ENCODE results near the gene OSBP2. TPM values are rescaled to one million over a fixed set of nuclear protein-coding genes. Genes with fewer than 3 reads are reported as not detected.
"Not testable (repeated sequence)": the region's sequence is repeated elsewhere in the genome, so short reads cannot be mapped to it uniquely, and the experiment has no call there.

The OSBP2 gene
- polyA plus RNA-seq, 1 donor (not counting 4 experiments of a cell fraction or from before 2014, with no cell fraction given) = 3.0 TPM

DNA sequence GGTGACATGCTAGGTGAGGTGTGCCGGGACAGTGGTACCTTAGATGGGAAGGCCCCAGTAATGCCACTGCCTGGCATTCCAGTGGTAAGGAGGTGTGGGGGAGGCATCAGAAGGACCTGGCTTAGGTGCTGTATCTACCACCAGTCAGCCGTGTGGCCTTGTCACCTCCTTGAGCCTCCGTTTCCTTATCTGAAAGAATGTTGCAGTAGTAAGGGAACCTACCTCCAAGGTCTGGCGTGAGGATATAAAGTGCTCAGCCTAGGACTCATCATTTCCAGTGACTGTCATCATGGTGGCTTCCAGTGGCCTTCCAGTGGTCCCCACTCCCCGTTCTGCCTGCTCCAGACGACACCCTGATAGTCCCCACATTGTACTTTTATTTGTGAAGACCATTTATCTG lies 20.2 kb upstream of the OSBP2 start:
- dilution Hi-C loops (cut with MboI; ENCODE audit: extremely low pct_ligation_motif_present, low sequenced_read_pairs) = no loop called here
- Histone ChIP-seq H2AFZ (ENCODE audit: control insufficient read depth, low read length) (no peak overlapping the region), H3K9me1 (ENCODE audit: control insufficient read depth, extremely low read depth, insufficient read depth, low read length) (no peaks in the 10 kb centered on the region), H4K20me1 (ENCODE audit: control insufficient read depth, extremely low read depth, insufficient read depth, low read length) (no peaks in the 10 kb centered on the region), H3K4me2 (ENCODE audit: control insufficient read depth, extremely low read depth, insufficient read depth, low read depth, low read length) (no peak overlapping the region), H3K9ac (ENCODE audit: control insufficient read depth, extremely low read depth, insufficient read depth, low read length) (no peak overlapping the region), H3K27me3 (ENCODE audit: control insufficient read depth, extremely low read depth, insufficient read depth, low read length) (peaks cover 17% of the 10 kb centered on the region), H3K4me1 (ENCODE audit: control insufficient read depth, extremely low read depth, insufficient read depth, low read length) (no peaks in the 10 kb centered on the region), H3K27ac (ENCODE audit: control insufficient read depth, insufficient read depth, low read length) (no peak overlapping the region), H3K36me3 (ENCODE audit: control insufficient read depth in 2 of 2, extremely low read depth in 1 of 2, insufficient read depth in 2 of 2, low read length in 2 of 2) (no peaks in the 10 kb centered on the region), H3K4me3 (ENCODE audit: control insufficient read depth in 2 of 3, extremely low read depth in 1 of 3, insufficient read depth in 2 of 3, low read depth in 1 of 3, low read length in 3 of 3) (no peak overlapping the region), H3K9me3 (ENCODE audit: control insufficient read depth, low read depth, low read length) (no peaks in the 10 kb centered on the region), H3K79me2 (ENCODE audit: control insufficient read depth, insufficient read depth, low read length) (no peaks in the 10 kb centered on the region)
- no peak for TF ChIP-seq EZH2 (IDR thresholded peaks at IDR 0.05; ENCODE audit: low read length)
- TF ChIP-seq, protein P1, sequence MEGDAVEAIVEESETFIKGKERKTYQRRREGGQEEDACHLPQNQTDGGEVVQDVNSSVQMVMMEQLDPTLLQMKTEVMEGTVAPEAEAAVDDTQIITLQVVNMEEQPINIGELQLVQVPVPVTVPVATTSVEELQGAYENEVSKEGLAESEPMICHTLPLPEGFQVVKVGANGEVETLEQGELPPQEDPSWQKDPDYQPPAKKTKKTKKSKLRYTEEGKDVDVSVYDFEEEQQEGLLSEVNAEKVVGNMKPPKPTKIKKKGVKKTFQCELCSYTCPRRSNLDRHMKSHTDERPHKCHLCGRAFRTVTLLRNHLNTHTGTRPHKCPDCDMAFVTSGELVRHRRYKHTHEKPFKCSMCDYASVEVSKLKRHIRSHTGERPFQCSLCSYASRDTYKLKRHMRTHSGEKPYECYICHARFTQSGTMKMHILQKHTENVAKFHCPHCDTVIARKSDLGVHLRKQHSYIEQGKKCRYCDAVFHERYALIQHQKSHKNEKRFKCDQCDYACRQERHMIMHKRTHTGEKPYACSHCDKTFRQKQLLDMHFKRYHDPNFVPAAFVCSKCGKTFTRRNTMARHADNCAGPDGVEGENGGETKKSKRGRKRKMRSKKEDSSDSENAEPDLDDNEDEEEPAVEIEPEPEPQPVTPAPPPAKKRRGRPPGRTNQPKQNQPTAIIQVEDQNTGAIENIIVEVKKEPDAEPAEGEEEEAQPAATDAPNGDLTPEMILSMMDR (optimal IDR thresholded peaks at IDR 0.05 in 1 of 3, IDR thresholded peaks at IDR 0.05 in 1 of 3, conservative IDR thresholded peaks at IDR 0.05 in 1 of 3; ENCODE audit: extremely low read depth in 1 of 3, insufficient read depth in 2 of 3, low read length in 3 of 3) = no peak
- FAIRE-seq = no peak
- no peak for DNase-seq (ENCODE audit: low read depth, low spot score)

DNA sequence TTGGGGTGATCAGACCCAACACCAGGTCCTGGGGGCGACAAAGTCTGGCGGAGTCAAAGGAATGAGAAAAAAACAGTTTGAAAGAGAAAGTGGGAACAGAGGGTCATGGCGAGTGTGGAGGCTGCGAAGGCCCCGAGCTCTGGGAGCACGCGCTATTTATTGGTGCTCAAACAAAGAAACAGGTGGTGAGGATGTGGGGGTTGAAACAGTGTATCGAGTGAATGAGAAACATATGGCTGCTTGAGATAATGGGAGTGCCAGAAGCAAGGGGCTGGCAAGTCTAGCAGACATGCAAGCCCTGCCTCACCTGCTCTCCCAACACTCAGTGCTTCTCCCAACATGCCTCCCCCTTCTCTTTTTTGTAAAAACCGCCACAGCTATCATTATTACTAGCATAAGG lies 19.2 kb upstream of the OSBP2 start:
- peaks cover 21% of the 10 kb centered on the region for H3K27me3 ChIP-seq (ENCODE audit: control insufficient read depth, extremely low read depth, insufficient read depth, low read length)
- no peak for DNase-seq (ENCODE audit: low read depth, low spot score)
- no peak overlapping the region for H3K4me3 ChIP-seq (ENCODE audit: control insufficient read depth in 2 of 3, extremely low read depth in 1 of 3, insufficient read depth in 2 of 3, low read depth in 1 of 3, low read length in 3 of 3)
- no peak overlapping the region for H3K9ac ChIP-seq (ENCODE audit: control insufficient read depth, extremely low read depth, insufficient read depth, low read length)
- H2AFZ ChIP-seq (ENCODE audit: control insufficient read depth, low read length) = no peak overlapping the region
- no peak for TF ChIP-seq EZH2 (IDR thresholded peaks at IDR 0.05; ENCODE audit: low read length)
- TF ChIP-seq, protein P1 (optimal IDR thresholded peaks at IDR 0.05 in 1 of 3, IDR thresholded peaks at IDR 0.05 in 1 of 3, conservative IDR thresholded peaks at IDR 0.05 in 1 of 3; ENCODE audit: extremely low read depth in 1 of 3, insufficient read depth in 2 of 3, low read length in 3 of 3) = no peak
- no peaks in the 10 kb centered on the region for H3K36me3 ChIP-seq (ENCODE audit: control insufficient read depth in 2 of 2, extremely low read depth in 1 of 2, insufficient read depth in 2 of 2, low read length in 2 of 2)
- H3K79me2 ChIP-seq (ENCODE audit: control insufficient read depth, insufficient read depth, low read length) = no peaks in the 10 kb centered on the region
- no peaks in the 10 kb centered on the region for H4K20me1 ChIP-seq (ENCODE audit: control insufficient read depth, extremely low read depth, insufficient read depth, low read length)
- H3K27ac ChIP-seq (ENCODE audit: control insufficient read depth, insufficient read depth, low read length) = no peak overlapping the region
- no peaks in the 10 kb centered on the region for H3K9me3 ChIP-seq (ENCODE audit: control insufficient read depth, low read depth, low read length)
- no peak for FAIRE-seq
- no peaks in the 10 kb centered on the region for H3K9me1 ChIP-seq (ENCODE audit: control insufficient read depth, extremely low read depth, insufficient read depth, low read length)
- H3K4me1 ChIP-seq (ENCODE audit: control insufficient read depth, extremely low read depth, insufficient read depth, low read length) = no peaks in the 10 kb centered on the region
- dilution Hi-C loops (cut with MboI; ENCODE audit: extremely low pct_ligation_motif_present, low sequenced_read_pairs) = no loop called here
- H3K4me2 ChIP-seq (ENCODE audit: control insufficient read depth, extremely low read depth, insufficient read depth, low read depth, low read length) = no peak overlapping the region

DNA sequence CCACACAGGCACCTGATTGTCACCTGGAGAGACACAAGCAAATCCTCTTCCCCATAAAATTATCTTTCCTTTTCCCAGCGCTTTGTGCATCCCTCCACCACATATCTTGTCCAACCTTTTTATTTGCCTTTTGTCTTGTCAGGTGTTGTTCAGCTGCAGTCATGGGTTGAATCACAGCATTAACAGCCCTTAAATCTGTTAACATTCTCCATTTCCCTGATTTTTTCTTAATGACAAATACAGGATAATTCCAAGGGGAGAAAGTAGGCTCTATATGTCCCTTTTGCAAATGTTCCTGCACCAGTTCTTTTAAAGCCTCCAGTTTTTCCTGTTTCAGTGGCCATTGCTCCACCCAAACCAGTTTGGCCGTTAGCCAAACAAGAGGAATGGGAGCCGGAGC lies 18.1 kb upstream of the OSBP2 start:
- H3K79me2 ChIP-seq (ENCODE audit: control insufficient read depth, insufficient read depth, low read length); H3K9me1 ChIP-seq (ENCODE audit: control insufficient read depth, extremely low read depth, insufficient read depth, low read length); H3K4me1 ChIP-seq (ENCODE audit: control insufficient read depth, extremely low read depth, insufficient read depth, low read length); H2AFZ ChIP-seq (ENCODE audit: control insufficient read depth, low read length); H4K20me1 ChIP-seq (ENCODE audit: control insufficient read depth, extremely low read depth, insufficient read depth, low read length); dilution Hi-C loops (cut with MboI; ENCODE audit: extremely low pct_ligation_motif_present, low sequenced_read_pairs); DNase-seq (ENCODE audit: low read depth, low spot score); H3K36me3 ChIP-seq (ENCODE audit: control insufficient read depth in 2 of 2, extremely low read depth in 1 of 2, insufficient read depth in 2 of 2, low read length in 2 of 2); H3K4me2 ChIP-seq (ENCODE audit: control insufficient read depth, extremely low read depth, insufficient read depth, low read depth, low read length); H3K9me3 ChIP-seq (ENCODE audit: control insufficient read depth, low read depth, low read length); H3K27ac ChIP-seq (ENCODE audit: control insufficient read depth, insufficient read depth, low read length); FAIRE-seq; H3K9ac ChIP-seq (ENCODE audit: control insufficient read depth, extremely low read depth, insufficient read depth, low read length); H3K4me3 ChIP-seq (ENCODE audit: control insufficient read depth in 2 of 3, extremely low read depth in 1 of 3, insufficient read depth in 2 of 3, low read depth in 1 of 3, low read length in 3 of 3): not testable (repeated sequence)
- H3K27me3 ChIP-seq (ENCODE audit: control insufficient read depth, extremely low read depth, insufficient read depth, low read length) = peaks cover 21% of the 10 kb centered on the region

DNA sequence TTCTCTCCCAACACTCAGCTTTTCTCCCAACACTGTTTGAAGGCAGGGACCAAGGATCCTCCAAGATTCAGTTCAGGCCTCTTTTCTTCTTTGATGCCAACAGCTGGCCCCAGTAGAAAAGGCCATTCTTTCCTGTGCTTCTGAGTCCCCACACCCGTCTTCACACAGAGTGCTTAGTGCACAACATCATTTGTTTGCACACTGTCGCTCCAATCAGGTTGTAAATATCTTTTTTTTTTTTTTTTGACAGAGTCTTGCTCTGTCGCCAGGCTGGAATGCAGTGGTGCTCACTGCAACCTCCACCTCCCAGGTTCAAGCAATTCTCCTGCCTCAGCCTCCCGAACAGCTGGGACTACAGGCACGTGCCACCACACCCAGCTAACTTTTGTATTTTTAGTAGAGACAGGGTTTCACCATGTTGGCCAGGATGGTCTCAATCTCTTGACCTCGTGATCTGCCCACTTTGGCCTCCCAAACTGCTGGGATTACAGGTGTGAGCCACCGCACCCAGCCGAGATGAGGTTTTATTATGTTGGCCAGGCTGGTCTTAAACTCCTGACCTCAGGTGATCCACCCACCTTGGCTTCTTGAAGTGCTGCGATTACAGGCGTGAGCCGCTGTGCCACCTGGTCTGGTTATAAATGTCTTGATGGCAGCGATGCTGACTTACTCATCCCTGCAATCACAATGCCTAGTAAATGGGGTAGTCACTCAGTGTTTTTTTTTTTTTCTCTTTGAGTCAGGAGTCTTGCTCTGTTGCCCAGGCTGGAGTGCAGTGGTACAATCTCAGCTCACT lies 14.6 kb upstream of the OSBP2 start:
- FAIRE-seq; H3K36me3 ChIP-seq (ENCODE audit: control insufficient read depth in 2 of 2, extremely low read depth in 1 of 2, insufficient read depth in 2 of 2, low read length in 2 of 2); DNase-seq (ENCODE audit: low read depth, low spot score): not testable (repeated sequence)

More for the DNA sequence above, 14.6 kb upstream of the OSBP2 start:
- H3K4me1 ChIP-seq (ENCODE audit: control insufficient read depth, extremely low read depth, insufficient read depth, low read length); H2AFZ ChIP-seq (ENCODE audit: control insufficient read depth, low read length); H3K79me2 ChIP-seq (ENCODE audit: control insufficient read depth, insufficient read depth, low read length); H3K9me1 ChIP-seq (ENCODE audit: control insufficient read depth, extremely low read depth, insufficient read depth, low read length); H3K9me3 ChIP-seq (ENCODE audit: control insufficient read depth, low read depth, low read length); H3K4me3 ChIP-seq (ENCODE audit: control insufficient read depth in 2 of 3, extremely low read depth in 1 of 3, insufficient read depth in 2 of 3, low read depth in 1 of 3, low read length in 3 of 3); H4K20me1 ChIP-seq (ENCODE audit: control insufficient read depth, extremely low read depth, insufficient read depth, low read length); H3K9ac ChIP-seq (ENCODE audit: control insufficient read depth, extremely low read depth, insufficient read depth, low read length); H3K27ac ChIP-seq (ENCODE audit: control insufficient read depth, insufficient read depth, low read length); dilution Hi-C loops (cut with MboI; ENCODE audit: extremely low pct_ligation_motif_present, low sequenced_read_pairs); H3K4me2 ChIP-seq (ENCODE audit: control insufficient read depth, extremely low read depth, insufficient read depth, low read depth, low read length): not testable (repeated sequence)
- H3K27me3 ChIP-seq (ENCODE audit: control insufficient read depth, extremely low read depth, insufficient read depth, low read length) = peaks cover 21% of the 10 kb centered on the region

Data from keratinocyte (primary cell).